ENCODE results near the gene ST3GAL5.
"Not testable (repeated sequence)": the region's sequence is repeated elsewhere in the genome, so short reads cannot be mapped to it uniquely, and the experiment has no call there.

Gene ST3GAL5

GRCh38 chr2:85834466-85834865 lies 54.3 kb downstream of the ST3GAL5 start:
- no peak for DNase-seq (ENCODE audit: low spot score)

DNA sequence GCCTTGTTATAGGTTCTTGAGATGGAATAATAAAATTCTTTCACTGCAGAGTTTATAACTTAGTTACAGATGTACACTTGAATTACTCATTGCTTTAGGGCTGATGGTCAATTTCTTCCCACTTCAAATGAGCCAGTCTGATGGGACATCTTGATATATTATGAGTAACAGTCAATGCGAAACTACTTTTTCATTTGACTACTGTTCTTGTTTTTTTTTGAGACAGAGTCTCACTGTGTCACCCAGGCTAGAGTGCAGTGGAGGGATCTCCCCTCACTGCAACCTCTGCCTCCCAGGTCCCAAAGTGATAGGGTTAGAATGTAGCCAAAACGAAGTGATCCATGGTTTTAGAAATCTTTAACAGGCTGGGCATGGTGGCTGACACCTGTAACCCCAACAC lies 57.1 kb downstream of the ST3GAL5 start:
- DNase-seq (ENCODE audit: low spot score) = no peak

GRCh38 chr2:85830645-85831044 lies 58.1 kb downstream of the ST3GAL5 start:
- DNase-seq (ENCODE audit: low spot score) = no peak

- not testable (repeated sequence) for DNase-seq (ENCODE audit: low spot score)
Observed at GRCh38 chr2:85829394-85829793, 59.4 kb downstream of the ST3GAL5 start.

DNA sequence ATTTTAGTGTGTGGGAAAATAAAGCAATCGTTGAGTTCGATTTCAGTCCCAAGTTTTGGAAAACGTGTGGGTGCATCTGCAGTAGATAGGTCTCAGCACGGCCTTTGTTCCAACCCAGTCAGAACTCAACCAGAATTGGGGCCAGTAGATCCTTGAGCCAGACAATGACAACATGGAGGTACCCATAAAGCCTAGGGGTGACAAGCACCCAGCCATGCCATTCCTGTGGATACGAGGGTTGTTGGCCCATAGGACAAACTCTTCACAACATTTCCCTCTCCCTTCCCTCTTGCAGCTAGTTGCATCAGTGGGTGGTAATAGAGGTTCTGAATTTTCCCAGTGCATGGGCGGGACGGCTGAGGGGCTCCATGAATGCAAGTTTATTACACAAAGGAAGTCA lies 60.1 kb downstream of the ST3GAL5 start:
- DNase-seq (ENCODE audit: low spot score) = no peak

- DNase-seq (ENCODE audit: low spot score) = no peak
Observed at GRCh38 chr2:85827879-85828569, 60.8 kb downstream of the ST3GAL5 start.

GRCh38 chr2:85826990-85827878 lies 61.6 kb downstream of the ST3GAL5 start:
- DNase-seq (ENCODE audit: low spot score) = peak; percentile 80

- DNase-seq (ENCODE audit: low spot score) = no peak
Observed at GRCh38 chr2:85823951-85824350, 64.8 kb downstream of the ST3GAL5 start.

GRCh38 chr2:85822766-85823165 lies 66.0 kb downstream of the ST3GAL5 start:
- no peak for DNase-seq (ENCODE audit: low spot score)

- DNase-seq (ENCODE audit: low spot score) = no peak
Observed at GRCh38 chr2:85819811-85820510, 68.8 kb downstream of the ST3GAL5 start.

DNA sequence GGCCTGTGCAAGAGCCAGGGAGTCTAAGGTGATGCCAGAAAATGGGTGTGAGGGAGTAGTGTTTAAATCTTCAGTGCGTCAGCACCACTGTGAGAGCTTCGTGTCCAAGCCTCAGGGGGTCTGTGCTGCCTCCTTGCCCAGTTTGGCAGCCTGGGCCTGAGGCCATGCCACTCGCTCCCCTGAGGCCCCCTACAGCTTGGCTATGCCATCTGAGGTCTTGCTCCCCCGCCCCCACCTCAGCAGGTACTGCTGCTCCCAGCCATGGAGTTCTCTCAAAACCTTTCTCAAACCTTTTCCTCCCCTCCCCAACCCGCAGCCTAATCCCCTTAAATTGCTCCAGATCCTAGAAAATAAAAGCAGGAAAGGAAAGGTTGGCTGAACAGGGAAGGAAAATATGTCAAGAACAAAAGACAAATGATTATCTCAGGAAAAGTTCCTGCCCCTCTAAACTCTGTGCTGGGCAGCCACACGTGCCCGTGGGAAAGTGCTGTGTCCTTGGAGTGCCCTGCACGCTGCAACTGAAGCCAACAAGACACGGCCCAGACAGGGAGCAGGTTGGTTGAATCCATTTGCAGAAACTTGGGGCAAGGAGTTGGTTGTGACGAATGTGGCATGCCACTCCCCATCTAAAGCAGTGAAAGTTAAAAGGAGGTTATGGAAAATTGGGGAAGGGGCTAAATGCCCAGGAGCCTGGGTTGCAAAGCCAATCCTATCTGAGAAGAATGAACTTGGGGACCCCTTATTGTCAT lies 73.8 kb downstream of the ST3GAL5 start:
- DNase-seq (ENCODE audit: low spot score) = no peak

DNA sequence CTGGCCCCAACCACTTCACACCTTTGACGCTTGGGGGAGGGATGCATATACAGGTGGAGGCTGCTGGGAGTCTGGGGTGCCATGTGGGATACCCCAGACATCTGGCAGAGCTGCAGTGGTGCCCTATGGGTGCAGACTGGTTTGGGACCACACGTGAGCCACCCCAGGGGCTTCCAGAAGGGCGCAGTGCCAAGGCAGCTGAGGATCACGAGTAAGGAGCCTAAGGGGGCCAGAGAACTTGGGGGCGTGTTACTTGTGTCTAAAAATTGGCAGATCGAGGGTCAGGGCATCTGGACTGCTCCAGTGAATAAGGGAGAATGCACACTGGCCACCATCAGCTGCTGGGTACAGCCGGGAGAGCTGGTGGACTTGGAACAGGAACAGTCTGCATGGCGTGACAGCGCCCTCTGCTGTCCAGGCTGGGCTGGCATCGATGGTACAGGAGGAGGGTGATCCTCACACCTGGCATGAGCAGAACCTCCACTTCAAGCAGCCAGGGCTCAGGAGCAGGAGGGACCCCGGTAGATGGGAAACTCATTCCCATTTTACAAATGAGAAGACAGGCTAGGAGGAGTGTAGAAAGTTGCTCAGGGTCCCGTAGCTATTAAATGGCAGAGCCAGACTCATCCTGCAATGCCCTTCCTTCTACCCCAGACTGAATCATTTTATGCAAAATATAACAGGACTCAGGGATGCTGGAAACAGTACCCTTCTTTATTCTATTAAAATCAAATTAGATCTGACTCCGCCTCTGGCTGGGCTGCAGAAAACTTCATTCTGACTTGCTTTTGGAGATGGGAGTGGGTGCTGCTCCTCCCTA lies 74.6 kb downstream of the ST3GAL5 start:
- DNase-seq (ENCODE audit: low spot score) = peak; percentile 76

DNA sequence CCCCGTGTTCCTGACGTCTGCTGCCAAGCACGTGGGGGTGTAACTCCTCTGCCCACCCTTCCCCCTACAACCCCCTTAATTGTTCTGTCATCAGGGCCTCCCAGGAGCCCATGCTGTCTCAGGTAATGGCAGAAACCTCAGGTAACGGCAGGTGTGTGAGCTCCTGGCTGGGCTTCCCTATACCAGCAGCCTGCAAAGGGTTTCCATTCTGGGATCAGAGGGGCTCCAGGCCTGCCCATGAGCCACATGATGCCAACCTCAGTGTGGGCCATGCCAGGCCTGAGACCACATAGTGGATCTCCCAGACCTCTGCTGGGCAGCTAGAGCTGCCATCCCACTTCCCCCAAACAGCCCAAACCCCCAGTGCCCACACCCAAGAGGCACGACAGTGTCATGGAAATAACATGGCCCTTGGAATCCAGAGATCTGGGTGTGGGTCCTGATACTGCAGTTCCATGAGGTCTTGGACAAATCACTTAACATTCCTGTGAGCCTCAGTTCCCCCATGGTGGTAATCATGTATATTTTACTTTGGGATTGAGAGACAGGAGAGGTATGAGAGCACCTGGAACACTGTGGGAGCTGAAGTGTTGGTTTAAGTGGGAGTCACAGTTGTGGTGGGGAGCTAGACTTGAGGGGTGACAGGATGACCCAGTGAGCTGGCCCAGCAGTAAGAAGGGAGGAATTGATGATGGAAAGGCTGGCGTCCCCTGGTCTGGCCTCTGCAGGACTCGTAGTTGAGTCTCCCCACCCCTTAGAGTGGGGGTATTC lies 75.4 kb downstream of the ST3GAL5 start:
- no peak for DNase-seq (ENCODE audit: low spot score)

DNA sequence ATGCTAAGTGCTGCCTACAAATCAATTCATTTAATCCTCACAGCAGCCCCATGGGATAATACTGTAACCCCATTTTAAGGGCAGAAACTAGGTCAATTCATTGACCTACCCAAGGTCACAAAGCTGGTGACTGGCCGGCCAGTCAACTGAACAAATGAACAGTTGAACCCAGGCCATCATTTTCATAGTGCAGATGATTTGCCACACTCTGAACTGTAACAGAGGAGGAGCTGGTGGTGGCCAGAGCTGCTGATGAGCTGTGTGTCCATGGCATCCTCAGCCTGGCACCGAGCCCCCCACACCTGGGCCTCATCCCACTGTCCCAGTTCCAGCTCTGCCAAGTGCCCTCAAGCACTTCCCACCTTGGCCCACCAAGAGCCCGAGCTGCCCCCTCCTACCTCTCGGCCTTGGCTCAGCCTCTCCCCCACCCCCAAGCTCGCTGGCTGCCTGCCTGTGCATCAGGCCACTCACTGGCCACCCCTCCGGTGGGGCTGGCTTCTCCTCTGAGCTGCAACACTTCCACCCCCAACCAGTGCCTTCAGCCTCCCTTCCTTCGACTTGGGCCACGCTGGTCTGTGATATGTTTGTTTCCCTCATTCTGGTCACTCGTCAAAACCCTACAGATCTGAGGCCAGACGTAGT lies 76.6 kb downstream of the ST3GAL5 start:
- no peak for DNase-seq (ENCODE audit: low spot score)

DNA sequence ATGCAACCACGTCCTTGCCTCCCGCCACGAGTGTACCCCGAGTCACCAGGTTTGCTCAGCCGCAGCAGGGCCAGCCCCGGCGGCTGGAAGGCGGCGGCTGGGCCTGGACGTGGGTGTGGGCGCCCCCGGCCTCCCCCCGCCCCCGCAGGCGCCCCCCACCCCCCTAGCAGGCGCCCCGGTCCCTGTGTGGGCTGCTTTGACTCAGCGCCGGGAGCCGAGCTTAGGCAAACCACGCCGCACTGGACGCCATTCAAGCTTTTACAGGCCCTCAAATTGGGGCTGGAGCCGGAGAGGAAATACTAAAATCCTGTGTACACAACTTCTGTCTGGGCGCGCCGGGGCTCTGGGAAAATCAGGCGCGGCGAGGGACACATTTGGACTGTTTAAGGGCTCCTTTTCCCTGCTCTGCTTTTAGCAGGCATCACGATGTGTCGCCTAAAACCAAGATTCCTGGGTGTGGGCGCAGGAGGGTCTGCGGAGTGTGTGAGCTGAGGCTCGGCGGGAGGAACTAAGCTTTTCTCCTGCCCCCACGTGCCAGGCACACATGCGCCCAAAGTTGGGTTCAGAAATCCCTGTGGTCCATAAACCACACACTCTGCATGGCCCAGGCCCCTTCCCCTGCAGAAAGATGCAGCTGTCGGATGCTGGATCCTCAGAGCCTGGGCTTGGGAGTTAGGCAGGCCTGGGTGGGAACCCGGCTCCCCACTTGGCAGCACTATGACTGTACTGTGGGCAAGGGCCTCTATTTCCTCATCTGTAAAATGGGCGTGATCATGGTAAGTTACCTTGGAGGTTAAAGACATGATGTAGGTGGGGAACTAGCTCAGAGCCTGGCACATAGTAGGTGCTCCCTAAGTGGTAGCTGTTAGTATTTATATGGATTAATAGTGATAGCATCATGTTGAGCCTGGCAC lies 77.4 kb downstream of the ST3GAL5 start:
- no peak for DNase-seq (ENCODE audit: low spot score)

DNA sequence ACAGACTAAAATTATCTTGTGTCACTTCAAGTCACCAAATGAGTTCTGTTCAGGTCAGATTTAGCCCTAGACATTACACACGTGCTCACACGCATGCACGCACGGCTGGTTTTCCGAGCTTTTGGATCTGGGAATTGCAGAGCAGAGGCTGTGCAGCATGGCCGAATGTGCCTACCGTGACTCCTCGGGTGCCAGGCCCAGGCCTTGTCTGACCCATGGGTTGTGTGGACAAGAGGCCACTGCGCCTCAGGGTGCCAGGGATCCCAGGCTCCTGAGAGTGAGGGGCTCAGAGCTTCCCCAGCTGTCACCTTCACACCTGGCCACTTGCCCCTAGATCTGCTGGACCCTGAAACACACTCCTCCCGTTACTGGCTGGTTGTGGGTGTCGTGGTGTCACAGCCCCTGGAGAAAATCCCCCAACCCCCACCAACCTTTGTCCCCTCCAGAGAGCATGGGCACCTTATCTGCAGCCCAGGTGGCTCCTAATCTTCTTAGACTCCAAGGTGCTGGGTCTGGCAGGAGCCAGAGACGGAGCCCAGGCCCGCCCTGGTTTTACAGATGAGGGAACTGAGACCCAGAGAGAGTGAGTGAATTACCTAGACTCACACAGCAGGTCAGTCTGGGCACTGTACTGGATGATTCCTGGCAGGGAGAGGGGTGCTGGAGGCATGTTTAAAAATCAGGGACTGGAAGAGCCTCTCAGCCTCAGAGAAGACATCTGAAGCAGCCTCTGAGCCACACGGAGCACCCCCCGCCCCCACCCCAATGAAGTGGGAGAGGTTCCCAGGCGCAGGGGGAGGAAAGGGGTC lies 78.2 kb downstream of the ST3GAL5 start:
- no peak for DNase-seq (ENCODE audit: low spot score)

GRCh38 chr2:85807756-85808155 lies 81.0 kb downstream of the ST3GAL5 start:
- DNase-seq (ENCODE audit: low spot score) = no peak

Measured in COLO829 (cell line).